Measurements from ENCODE around the gene SEBOX. TPM values are rescaled to one million over a fixed set of nuclear protein-coding genes. Genes with fewer than 3 reads are reported as not detected.

The SEBOX gene
- total and polyA plus RNA-seq, 2 experiments from 2014 or later = not detected

- TF ChIP-seq ZNF462 (CRISPR knock-in tag; IDR thresholded peaks at IDR 0.05) (no peak), ETS1 (IDR thresholded peaks at IDR 0.05) (no peak), JUNB (IDR thresholded peaks at IDR 0.05; ENCODE audit: unreplicated experiment) (no peak)
These were observed 37.8 kb upstream of the SEBOX start (continued) for GRCh38 chr17:28402844-28403243.

GRCh38 chr17:28402224-28402630 is 37.2 kb upstream of the SEBOX start:
- peak; percentile 66 for DNase-seq (ENCODE audit: low spot score)
- no peak overlapping the region for H2AFZ ChIP-seq
- Mint-ChIP-seq H3K27me3 (ENCODE audit: insufficient read depth, low read depth, poor library complexity) (peaks cover 29% of the 10 kb centered on the region), H3K4me3 (no peak overlapping the region; the same call in 2 of the 3 replicates), H3K27ac (no peak overlapping the region), H3K36me3 (ENCODE audit: low read depth) (peaks cover 16% of the 10 kb centered on the region), H3K9me3 (no peaks in the 10 kb centered on the region), H3K4me1 (peaks cover 52% of the 10 kb centered on the region)
- peak overlapping the region; percentile 23; the same call in 1 of the 2 replicates for H3K4me3 ChIP-seq
- H3K4me2 ChIP-seq = peak overlapping the region; percentile 92
- no peaks in the 10 kb centered on the region for H3K9me2 ChIP-seq (ENCODE audit: insufficient read depth)
- ATAC-seq = peak; percentile 47
- TF ChIP-seq CREB1 (CRISPR knock-in tag; IDR thresholded peaks at IDR 0.05; ENCODE audit: low read depth) = no peak
- peak; percentile 93 for TF ChIP-seq NANOG (IDR thresholded peaks at IDR 0.05; ENCODE audit: borderline replicate concordance)
- no peaks in the 10 kb centered on the region for H3K79me2 ChIP-seq (replicated peaks; ENCODE audit: insufficient read depth)
- H3K4me1 ChIP-seq (ENCODE audit: insufficient read depth) = peaks cover 50% of the 10 kb centered on the region
- peaks cover 16% of the 10 kb centered on the region for H3K27me3 ChIP-seq (ENCODE audit: insufficient read depth)
- 0 out of 2 replicates have a peak, but pooled peaks cover 7% of the 10 kb centered on the region for H3F3A ChIP-seq (replicated peaks; ENCODE audit: low read depth)
- H3K27ac ChIP-seq (ENCODE audit: low read depth) = no peak overlapping the region
- H4K20me1 ChIP-seq (replicated peaks; ENCODE audit: insufficient read depth) = no peaks in the 10 kb centered on the region
- no peaks in the 10 kb centered on the region for H3K36me3 ChIP-seq (ENCODE audit: insufficient read depth)
